UCSD-AML1 (cell line): ENCODE results near the gene LMO7.
"Not testable (repeated sequence)": the region's sequence is repeated elsewhere in the genome, so short reads cannot be mapped to it uniquely, and the experiment has no call there.

Experiments used
- DNase-seq: peaks from one replicate; lab custom pipeline; 2025; ENCODE audit not compliant: unreplicated experiment; lab: John Stamatoyannopoulos, UW

The LMO7 gene

GRCh38 chr13:75769141-75769905 is 133.2 kb downstream of the LMO7 start:
- no peak for DNase-seq

GRCh38 chr13:75770164-75770563 is 134.0 kb downstream of the LMO7 start:
- no peak for DNase-seq

DNA sequence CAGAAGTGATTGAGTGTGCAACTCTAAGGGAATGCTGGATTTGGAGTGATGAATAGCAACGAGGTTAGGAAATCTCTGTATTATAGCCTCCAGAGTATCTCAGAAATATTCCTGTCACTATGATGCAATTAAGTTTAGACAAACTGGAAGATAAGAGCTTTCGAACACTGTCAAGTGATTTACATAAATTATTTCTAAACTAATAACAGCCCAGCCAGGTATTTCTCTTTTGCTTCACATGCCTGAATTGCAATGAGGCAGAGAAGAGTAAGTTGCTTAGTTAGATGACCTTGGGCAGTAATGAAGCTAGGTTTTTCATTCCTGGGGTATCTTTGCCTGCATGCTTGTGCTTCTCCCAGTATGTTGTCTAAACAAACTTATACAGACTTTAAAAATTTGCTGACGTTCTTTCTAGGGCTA is 134.5 kb downstream of the LMO7 start:
- no peak for DNase-seq

DNA sequence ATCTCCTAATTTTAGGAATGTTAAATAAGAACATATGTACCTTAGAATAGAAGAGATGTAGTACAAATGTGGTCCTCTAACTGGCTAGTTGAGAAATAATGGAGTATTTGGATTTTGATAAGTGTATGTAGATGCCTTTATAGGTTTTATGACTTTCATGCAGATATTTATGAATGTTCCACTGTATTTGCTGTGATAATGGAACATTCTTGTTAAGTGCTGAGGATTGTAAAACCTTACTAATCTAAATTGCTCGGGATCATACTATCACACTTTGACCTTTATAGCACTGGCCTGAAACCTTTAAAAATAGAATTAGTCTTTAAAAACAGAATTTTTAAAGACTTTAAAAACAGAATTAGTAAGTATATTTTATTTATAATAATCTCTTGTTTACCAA is 135.1 kb downstream of the LMO7 start:
- no peak for DNase-seq

GRCh38 chr13:75771818-75772217 is 135.7 kb downstream of the LMO7 start:
- no peak for DNase-seq

GRCh38 chr13:75774176-75774575 is 138.0 kb downstream of the LMO7 start:
- DNase-seq, result no peak

- DNase-seq, result no peak
Observed at GRCh38 chr13:75776550-75776949, 140.4 kb downstream of the LMO7 start.

DNA sequence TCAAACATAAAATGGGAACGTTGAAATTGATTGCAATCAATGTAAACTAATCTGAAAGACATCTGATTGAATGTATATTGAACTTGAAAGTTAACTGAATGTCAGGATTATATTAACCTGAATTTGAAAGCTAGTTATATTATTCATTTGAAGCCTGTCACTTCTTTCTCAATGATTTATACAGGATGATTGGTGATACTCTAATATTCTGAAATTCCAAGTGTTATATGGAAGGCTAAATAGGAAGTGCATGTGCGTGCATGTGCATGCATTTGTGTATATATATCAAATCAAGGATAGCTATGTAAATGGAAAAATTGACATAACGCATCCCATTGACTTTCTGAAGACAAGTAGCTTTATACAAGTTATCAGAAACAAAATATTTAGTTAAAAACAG is 143.3 kb downstream of the LMO7 start:
- DNase-seq, result no peak

- DNase-seq, result not testable (repeated sequence)
Observed at GRCh38 chr13:75780103-75780502, 144.0 kb downstream of the LMO7 start.

- DNase-seq, result no peak
Observed at GRCh38 chr13:75782985-75783384, 146.9 kb downstream of the LMO7 start.

- no peak for DNase-seq
Observed at GRCh38 chr13:75784003-75784402, 147.9 kb downstream of the LMO7 start.

GRCh38 chr13:75785130-75785529 is 149.0 kb downstream of the LMO7 start:
- no peak for DNase-seq

DNA sequence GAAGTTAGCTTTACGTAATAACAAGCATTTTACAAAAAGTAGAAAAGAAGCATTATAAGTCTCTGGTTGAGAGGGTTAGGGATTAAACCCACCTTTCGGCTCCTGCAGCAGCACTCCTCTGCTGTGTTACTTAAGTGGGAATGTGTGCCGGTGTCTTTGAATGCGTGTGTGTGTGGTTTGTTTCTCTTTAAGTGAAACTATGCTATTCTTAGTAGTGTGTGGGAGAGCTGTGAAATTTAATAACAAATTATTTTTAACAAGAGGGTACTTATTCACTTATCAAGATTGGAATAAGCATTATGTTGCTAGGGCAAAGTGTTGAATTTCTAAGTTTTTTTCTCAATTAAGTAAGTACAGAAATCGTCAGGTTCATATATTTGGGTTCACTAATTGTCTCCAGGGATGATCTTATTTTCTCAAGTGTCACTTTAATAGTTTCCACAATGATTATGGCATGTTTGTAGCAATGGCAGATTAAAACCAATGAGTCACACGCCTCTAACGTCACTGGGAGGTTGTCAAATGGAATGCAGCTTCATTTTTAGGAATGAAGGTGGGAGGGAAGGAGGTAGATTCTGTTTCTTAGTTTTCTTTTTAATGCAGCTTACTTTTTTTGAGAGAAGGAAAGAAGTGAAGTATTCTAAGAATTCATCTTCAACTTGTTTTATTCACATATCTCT is 151.3 kb downstream of the LMO7 start:
- DNase-seq, result no peak

- DNase-seq, result no peak
Observed at GRCh38 chr13:75788481-75788981, 152.4 kb downstream of the LMO7 start.

GRCh38 chr13:75789451-75790197 is 153.5 kb downstream of the LMO7 start:
- DNase-seq, result no peak

- DNase-seq, result no peak
Observed at GRCh38 chr13:75790198-75790970, 154.3 kb downstream of the LMO7 start.

- no peak for DNase-seq
Observed at GRCh38 chr13:75792526-75793187, 156.5 kb downstream of the LMO7 start.

DNA sequence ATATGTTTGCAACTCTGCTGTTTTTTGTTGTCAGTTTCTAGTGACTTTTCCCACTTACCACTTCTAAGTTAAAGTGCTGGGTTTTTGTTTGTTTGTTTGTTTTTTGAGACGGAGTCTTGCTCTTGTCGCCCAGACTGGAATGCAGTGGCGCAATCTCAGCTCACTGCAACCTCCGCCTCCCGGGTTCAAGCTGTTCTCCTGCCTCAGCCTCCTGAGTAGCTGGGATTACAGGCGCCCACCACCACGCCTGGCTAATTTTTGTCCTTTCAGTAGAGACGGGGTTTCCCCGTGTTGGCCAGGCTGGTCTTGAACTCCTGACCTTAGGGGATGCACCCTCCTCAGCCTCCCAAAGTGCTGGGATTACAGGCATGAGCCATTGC is 157.0 kb downstream of the LMO7 start:
- DNase-seq, result not testable (repeated sequence)

- DNase-seq, result no peak
Observed at GRCh38 chr13:75794663-75795062, 158.5 kb downstream of the LMO7 start.

GRCh38 chr13:75795274-75795673 is 159.1 kb downstream of the LMO7 start:
- no peak for DNase-seq
